Measurements from ENCODE around the gene PPP6R3.

The PPP6R3 gene

DNA sequence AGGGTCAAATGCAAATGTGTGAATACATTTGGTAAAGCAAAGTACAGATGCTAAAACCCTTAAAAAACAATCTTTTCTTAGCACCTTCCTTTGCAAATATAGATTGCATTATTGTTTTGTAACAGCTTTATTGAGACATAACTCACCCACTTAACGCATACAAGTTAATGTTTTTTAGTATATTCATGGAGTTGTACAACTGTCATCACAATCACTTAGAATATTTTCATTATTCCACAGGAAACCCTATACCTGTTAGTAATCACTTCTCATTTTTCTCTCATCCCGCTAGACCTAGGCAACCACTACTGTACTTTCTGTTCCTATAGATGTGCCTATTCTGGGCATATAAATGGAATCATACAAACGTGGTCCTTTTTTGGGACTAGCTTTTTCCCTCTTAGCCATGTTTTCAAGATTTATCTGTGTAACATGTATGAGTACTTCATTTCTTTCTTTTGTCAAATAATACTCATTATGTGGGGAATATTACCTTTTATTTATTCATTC lies 34.7 kb downstream of the PPP6R3 start:
- DNase-seq (ENCODE audit: low read depth), result no peak

DNA sequence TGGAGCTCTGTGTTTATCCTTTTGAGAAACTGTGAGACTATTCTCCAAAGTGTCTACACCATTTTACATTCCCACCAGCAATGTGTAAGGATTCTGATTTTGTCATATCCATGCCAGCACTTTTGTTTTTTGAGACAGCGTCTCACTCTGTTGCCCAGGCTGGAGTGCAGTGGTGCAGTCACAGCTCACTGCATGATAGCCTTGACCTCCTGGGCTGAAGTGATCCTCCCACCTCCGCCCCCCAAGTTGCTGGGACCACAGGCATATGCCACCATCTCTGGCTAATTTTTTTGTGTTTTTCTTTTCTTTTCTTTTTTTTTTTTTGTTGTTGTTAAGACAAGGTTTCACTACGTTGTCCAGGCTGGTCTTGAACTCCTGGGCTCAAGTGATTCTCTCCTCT lies 35.3 kb downstream of the PPP6R3 start:
- no peak for DNase-seq (ENCODE audit: low read depth)

DNA sequence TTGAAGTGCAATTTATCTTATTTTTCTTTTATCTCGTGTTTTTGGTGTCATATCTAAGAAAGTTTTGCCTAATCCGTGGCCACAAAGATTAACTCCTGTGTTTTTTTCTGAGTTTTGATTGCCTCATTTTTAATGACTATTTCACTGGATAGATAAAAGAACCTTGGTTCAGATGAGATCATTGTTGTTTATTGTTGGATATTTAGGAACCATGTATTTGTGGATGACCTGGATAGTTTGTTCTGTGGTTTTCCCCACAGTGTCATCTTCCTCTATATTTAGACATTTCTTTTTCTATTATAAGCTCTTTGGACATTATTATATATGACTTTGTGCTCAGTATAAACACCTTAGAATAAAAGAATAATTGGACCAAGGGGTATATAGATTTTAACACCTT lies 37.2 kb downstream of the PPP6R3 start:
- DNase-seq (ENCODE audit: low read depth), result no peak

DNA sequence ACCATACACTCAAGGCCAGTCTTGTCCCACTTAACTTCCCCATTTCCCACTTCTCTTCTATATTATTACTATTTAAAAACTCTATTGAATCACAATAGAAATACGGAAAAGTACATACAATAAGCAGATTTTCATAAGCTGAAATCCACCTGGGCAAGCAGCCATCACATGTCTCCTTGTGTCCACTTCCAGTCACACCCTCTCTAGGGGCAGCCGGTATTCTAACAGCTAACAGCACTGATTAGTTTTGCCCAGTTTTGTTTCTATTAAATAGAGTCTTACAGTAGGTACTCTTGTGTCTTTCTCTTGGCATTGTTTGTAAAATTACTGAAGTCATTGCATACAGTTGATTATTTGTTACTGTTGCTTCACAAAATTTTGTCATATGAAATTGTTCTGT lies 37.8 kb downstream of the PPP6R3 start:
- no peak for DNase-seq (ENCODE audit: low read depth)

DNA sequence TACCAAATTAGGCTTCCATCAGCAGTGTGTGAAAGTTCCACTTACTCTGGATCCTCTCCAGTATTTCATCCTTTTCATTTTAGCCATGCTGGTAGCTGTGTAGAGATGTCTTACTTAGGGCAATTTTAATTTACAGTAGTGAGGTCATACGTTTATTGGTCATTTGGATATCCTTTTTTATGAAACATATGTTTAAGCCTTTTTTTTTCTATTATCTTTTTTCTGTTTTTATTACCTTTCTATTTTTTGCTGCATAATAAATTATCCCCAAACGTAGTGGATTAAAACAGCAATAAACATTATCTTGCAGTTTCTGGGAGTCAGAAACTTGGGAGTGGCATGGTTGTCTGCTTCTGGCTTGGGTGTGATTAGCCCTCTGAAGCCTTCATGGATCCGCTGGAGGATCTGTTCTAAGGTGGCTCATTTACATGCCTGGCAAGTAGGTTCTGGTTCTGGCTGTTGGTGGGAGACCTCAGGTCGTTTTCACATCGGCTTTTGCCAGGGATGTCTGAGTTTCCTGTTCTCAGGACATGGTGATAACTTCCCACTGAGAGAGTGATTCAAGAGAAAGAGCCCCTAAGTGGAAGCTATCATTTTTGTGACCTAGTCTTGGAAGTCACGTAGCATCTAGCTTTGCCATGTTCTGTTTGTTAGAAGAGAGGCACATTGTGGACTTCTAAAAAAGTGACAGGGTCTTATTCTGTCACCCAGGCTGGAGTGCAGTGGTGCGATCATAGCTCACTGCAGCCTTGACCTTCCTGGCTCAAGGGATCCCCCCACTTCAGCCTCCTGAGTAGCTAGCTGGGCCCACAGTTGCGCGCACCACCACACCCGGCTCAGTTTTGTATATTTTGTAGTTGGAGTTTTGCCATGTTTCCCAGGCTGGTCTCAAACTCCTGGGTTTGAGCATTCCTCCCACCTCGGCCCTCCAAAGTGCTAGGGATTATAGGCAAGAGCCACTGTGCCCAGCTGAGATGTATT lies 38.6 kb downstream of the PPP6R3 start:
- no peak for DNase-seq (ENCODE audit: low read depth)

DNA sequence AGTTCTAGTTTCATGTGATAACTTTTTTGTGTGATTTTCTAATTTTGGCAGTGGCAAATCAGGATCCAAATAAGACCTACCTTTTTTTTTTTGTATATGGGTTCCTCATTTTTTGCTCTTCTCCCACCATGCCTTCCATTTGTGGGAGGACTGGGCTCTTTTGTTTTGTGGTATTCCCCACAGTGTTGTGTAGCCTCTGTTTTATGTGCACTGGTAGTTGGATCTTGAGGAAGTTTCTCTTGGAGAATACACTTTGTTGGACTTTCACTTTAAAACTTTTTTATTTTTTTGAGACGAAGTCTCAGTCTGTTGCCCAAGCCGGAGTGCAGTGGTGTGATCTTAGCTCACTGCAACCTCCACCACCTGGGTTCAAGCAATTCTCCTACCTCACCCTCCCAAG lies 39.7 kb downstream of the PPP6R3 start:
- DNase-seq (ENCODE audit: low read depth), result no peak

DNA sequence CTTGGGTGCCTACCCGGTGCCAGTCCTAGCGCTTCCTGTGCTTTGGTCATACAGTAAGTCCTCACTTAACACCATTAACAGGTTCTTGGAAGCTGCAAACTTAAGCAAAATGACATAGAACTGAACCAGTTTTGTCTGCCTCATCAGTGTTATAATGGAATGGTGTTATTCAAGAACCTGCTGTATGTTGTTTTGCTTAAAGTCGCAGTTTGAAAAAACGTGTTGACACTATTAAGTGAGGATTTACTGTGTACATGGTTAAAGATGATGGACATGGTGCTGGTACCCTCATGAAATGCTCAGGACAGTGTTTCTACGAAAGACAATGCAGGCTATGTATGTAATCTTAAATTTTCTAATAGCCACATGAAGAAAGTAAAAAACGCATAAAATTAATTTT lies 41.3 kb downstream of the PPP6R3 start:
- no peak for DNase-seq (ENCODE audit: low read depth)

DNA sequence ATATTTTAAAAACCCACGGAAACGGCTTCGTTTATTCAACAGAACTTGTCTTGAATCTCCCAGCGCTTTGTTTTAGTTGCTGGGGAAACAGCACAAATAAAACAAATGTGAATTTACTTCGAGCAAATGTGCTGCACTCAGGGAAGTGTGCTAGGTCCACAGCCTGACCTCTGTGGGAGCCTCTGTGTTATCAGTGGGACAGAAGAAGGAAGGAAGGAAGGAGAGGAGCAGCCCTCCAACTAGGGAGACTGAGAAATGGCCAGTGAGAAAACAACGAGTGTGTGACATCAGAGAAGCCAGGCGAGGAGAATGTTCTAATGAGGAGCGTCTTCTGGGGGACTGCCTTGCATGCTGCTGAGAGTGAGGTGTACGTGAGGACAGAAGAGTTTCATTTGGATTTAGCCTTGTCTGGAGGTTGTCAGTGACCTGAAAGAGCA lies 42.7 kb downstream of the PPP6R3 start:
- DNase-seq (ENCODE audit: low read depth), result no peak

DNA sequence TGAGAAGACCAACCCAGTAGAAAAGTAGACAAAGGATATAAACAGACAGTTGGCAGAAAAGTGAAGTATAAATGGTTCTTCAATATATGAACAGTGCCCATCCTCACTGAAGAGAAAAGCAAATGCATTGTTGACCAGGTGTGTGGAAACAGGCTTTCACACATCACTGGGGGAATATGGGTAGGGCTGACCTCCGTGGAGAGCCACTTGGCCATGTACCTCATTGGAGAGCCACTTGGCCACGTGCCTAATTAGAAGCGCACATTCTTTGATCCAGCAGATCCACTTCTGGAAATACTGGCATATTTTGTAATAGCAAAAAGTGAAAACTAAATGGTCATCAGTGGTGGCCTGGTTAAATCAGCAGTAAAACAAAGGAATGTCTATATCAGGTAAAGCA lies 43.2 kb downstream of the PPP6R3 start:
- no peak for DNase-seq (ENCODE audit: low read depth)

DNA sequence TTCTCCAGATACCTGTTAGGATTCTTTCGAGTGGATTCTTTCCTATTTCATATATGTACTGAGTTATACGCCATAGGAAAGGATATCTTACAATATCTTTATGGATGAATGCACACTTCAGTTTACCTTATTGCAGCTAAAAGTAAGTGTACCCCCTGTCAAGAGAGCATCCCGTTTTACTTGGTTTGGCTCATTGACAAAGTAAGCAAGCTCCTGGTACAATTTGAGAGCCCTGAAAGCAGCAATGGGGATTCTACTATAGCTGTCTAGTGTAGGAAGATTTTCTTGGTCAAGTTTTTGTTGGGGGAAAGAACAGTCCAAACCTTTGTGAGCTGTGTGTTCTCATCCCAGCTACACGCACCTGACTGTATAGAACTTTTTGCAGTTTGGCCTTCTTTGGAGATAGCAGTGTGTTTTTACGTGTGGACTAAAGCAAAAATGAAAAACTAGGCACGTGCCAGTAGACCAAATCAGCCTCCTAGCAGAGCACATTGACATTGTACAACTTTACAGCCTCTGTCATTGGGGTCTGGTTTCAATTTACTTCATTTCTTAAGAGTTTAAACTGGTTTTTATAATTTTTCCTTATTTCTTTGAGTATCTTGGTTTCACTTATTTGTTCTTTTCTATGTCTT lies 44.0 kb downstream of the PPP6R3 start:
- DNase-seq (ENCODE audit: low read depth), result no peak

DNA sequence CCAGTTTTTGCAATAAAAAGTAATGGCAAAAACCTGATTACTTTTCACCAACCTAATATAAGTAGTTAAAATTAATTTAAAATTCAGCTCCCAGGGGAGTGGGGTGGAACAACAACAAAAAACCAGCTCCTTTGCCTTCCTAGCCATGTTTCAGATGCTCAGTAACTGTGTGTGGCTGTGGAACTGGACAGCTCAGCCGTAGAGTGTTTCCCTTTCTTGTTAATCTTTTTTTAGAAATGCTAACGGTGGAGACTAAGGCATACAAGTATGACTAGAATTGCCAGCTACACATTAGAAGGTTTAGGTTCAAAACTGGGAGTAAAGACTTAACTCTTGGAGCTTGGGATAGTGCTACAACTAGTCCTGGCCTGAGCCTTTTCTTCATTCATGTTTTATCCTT lies 45.0 kb downstream of the PPP6R3 start:
- no peak for DNase-seq (ENCODE audit: low read depth)

DNA sequence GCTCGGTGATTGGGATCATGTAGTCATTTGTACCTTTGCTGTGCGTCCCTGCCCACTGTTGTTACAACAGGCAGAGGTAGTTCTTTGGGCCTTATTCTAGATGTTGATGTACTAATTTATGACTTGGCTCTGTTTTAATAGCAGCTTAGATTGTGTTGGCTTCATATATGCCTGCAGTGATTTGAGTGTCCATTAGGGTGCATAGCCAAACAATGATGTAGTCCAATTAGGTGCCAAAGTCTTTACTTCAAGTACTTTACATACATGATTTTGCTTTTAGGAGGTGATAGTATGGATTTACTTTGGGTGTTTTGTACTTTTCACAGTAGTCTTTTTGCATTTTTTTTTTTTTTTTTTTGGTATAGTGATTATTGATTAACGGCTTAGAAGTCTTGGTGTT lies 46.4 kb downstream of the PPP6R3 start:
- DNase-seq (ENCODE audit: low read depth), result no peak

DNA sequence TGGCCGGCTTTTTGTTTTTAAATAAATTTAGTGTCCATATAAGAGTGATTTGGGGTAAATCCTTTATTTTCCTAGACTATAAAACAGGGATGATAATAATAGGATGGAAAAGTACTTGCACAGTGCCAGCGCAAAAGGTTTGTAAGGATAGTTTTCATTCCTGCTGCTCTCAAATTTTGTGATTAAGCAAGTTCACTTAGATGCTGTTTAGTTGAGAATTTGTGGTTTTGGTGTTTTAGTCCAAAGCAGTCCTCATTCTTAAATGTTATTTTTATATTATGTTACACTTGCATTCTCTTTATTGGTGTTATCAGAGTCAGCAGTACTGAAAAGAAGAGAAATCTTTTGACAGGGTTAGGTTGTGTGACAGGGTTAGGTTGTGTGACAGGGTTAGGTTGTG lies 47.9 kb downstream of the PPP6R3 start:
- DNase-seq (ENCODE audit: low read depth), result no peak

DNA sequence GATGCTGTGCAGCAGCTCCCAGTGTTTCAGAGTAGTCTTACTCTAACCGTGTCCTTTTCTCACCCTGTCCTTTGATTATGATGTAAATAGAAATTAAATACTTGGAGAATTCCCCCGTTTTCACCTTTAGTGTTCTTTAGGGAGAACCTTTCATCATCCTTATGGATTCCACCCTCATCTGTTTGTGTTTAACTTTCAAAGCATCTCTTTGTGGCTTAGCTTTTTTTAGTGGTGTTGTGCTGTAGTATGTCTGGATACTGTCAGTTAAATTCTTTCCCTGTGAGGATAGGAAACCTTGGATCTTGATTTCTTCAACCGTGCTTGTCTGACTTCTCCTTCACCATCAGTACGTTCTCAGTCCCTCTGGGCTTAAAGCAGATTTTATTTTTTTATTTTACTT lies 48.5 kb downstream of the PPP6R3 start:
- no peak for DNase-seq (ENCODE audit: low read depth)

DNA sequence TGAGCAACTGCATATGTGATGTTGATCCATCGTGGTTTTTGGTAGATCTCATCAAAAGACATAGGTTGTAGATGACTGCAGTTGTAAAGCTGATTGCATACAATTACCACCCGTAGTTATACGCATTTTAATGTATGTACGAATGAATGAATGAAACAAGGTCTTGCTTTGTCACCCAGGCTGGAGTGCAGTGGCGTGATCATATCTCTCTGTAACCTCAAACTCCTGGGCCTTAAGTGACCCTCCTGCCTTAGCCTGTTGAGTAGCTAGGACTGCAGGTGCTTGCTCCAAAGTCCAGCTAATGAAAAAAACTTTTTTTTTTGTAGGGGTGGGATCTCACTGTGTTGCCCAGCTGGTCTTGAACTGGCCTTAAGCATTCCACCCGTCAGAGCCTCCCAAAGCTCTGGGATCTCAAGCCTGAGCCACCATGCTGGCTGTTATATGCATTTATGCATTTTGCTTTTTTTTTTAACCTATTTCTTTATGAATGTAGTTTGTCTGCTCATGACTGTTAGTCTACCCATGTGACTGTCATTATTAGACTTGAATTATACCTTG lies 53.5 kb downstream of the PPP6R3 start:
- DNase-seq (ENCODE audit: low read depth), result no peak

DNA sequence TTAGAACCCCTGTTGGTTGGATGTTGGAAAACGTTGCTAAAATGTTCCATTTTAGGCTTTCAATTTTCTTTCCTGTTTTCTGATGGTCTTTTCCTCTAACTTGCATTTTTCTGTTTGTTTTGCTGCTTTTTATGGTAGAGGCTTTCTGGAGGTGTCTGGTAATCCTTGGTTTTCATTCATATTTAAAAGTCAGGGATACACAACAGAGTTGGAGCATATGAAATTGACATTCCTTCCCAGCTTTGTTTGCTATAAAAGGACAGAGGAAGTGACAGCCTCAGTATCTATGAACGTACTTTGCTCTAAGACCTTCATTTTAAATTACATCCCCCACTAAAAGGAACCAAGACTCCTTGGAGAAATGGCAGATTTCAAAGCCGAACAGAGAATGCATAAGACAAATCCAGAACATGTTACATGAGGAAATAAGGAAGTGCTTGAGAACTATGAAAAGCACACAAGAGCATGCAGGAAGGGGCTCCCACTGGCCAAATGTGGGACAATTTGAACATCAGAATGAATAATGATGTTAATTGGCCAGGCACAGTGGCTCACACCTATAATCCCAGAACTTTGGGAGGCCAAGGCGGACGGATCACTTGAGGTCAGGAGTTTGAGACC lies 56.7 kb downstream of the PPP6R3 start:
- no peak for DNase-seq (ENCODE audit: low read depth)

DNA sequence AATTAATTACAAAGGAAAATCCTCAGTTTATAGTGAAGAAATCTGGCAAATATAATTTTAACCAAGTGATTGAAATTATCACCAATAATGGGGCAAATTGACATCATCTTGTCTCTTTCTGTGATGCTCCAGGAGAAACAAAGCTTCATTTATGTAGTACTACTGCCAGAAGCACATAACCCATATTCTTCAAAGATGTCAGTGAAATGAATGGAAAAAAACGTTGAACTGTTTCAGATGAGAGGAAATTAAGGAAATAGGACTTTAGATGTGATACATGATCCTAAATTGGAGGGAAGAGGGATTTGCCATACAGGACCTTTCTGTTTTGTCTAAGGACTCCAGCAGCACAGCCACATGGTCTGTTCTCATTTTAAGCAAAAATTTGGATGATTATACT lies 57.6 kb downstream of the PPP6R3 start:
- DNase-seq (ENCODE audit: low read depth), result no peak

DNA sequence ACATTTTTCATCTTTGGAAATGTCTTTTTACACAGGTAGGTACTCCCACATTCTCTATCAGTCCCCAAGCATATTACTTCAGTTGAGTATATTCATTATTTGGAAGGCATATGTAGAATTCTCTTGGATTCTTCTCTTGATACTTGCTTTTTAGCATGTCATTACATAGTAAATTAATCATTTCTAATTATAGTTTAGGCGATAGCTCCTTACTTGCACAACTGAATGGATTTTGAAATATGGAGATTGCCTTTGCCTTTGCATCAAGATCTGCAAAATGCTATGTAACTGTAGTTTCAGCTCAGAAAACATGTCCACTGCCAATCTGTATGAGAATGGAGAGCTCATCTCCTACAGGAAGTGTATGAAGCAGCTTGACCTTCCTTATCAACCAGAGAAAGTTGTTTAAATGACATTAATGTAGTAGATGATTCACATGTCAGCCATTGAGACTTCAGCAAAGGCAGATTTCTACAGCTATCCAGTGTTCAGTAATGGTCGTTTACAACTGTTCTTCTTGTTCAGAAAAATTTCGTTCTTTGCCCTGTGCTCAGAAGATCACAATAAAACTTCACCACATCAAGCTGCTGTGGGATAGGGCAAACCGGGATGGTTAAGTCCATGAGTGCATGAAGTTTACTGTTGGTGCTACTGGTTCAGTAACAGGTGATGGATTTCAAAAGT lies 61.6 kb downstream of the PPP6R3 start:
- DNase-seq (ENCODE audit: low read depth), result no peak

DNA sequence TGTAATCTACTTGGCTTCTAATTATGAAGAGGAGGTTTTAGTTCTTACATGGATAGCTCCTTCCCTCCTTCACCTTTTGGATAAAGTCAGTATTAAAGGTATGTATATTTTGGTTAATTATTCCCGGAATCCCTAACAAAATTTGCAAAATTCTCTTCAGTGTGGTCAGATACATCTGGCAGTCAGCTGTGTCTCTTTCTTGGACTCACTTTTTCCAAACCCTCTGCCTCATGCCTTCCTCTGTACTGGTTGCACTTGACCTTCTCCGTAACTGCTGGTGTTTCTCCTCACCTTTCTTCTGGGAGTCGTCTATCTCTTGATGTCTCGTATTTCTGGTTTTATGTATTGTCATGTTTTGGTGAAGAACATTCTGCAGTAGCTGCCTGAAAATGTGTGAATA lies 62.5 kb downstream of the PPP6R3 start:
- DNase-seq (ENCODE audit: low read depth), result no peak

DNA sequence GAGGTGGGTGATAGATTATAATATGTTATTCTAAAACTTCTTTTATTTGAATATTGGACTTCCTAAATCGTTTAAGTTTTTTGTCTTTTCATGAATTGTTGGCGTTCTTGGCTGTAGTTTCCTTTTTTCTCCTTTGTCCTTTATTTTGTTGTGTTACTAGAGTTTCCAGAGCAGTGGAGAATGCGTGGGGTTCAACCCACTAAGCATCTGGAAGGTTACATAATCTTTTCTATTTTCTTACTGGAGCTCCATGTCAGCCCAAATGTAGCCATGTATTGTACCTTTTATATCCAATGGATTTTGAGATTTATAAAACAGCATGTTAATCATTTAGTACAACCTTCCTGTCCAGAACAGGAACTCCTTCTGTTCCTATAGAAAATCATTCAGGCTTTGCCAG lies 63.2 kb downstream of the PPP6R3 start:
- no peak for DNase-seq (ENCODE audit: low read depth)

DNA sequence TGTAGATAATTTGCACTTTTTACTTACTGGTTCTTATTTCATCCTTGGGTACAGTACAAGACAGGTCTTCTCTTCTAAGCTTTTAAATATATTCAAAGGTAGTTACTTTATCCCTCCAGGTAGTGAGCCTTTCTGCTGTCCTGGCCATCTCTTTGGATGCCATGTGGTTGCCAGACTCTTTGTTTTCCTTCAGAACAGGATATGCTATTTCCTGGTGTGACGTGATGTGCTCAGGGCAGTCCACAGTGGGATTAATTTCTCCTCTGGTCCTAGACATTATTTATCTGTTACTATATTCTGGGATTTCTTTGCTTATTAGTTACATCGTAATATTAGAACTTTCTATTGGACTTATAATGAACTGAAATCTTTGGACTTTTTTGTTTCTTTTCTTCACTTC lies 63.7 kb downstream of the PPP6R3 start:
- no peak for DNase-seq (ENCODE audit: low read depth)

DNA sequence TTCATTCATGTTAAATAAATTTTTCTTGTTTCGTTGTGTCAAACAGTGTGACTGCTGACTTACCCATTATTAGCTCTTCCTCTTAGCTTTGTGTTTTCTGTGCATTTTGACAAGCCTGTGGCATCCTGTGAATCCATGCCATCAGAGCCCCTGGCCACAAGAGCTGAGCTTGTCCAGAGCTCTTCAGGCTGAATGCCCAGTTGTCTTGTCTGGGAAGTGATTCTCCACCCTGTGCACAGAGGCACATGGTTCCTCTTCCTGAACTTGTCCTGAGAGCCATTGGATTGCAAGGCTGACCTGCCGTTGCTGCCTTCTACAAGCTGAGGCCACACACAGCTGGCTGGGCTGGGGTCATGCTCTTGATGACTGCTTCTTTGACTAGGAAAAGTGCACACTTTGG lies 64.1 kb downstream of the PPP6R3 start:
- DNase-seq (ENCODE audit: low read depth), result no peak
